ENCODE results near the gene SMTNL1. TPM values are rescaled to one million over a fixed set of nuclear protein-coding genes. Genes with fewer than 3 reads are reported as not detected.

The SMTNL1 gene
- total and polyA plus RNA-seq, 9 of the 15 experiments (the other 6 are each of a cell fraction or from before 2014, with no cell fraction given): not detected

- TF ChIP-seq, protein P1, sequence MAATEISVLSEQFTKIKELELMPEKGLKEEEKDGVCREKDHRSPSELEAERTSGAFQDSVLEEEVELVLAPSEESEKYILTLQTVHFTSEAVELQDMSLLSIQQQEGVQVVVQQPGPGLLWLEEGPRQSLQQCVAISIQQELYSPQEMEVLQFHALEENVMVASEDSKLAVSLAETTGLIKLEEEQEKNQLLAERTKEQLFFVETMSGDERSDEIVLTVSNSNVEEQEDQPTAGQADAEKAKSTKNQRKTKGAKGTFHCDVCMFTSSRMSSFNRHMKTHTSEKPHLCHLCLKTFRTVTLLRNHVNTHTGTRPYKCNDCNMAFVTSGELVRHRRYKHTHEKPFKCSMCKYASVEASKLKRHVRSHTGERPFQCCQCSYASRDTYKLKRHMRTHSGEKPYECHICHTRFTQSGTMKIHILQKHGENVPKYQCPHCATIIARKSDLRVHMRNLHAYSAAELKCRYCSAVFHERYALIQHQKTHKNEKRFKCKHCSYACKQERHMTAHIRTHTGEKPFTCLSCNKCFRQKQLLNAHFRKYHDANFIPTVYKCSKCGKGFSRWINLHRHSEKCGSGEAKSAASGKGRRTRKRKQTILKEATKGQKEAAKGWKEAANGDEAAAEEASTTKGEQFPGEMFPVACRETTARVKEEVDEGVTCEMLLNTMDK (IDR thresholded peaks at IDR 0.05; ENCODE audit: borderline replicate concordance, insufficient read depth, low read depth, low read length, poor library complexity, severe bottlenecking): no peak
- TF ChIP-seq ZC3H8 (IDR thresholded peaks at IDR 0.05): no peak
- TF ChIP-seq, protein P2, sequence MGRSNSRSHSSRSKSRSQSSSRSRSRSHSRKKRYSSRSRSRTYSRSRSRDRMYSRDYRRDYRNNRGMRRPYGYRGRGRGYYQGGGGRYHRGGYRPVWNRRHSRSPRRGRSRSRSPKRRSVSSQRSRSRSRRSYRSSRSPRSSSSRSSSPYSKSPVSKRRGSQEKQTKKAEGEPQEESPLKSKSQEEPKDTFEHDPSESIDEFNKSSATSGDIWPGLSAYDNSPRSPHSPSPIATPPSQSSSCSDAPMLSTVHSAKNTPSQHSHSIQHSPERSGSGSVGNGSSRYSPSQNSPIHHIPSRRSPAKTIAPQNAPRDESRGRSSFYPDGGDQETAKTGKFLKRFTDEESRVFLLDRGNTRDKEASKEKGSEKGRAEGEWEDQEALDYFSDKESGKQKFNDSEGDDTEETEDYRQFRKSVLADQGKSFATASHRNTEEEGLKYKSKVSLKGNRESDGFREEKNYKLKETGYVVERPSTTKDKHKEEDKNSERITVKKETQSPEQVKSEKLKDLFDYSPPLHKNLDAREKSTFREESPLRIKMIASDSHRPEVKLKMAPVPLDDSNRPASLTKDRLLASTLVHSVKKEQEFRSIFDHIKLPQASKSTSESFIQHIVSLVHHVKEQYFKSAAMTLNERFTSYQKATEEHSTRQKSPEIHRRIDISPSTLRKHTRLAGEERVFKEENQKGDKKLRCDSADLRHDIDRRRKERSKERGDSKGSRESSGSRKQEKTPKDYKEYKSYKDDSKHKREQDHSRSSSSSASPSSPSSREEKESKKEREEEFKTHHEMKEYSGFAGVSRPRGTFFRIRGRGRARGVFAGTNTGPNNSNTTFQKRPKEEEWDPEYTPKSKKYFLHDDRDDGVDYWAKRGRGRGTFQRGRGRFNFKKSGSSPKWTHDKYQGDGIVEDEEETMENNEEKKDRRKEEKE (IDR thresholded peaks at IDR 0.05; ENCODE audit: borderline replicate concordance in 1 of 2, control insufficient read depth in 1 of 2, low read depth in 2 of 2, low read length in 1 of 2): no peak
- TF ChIP-seq RBM34 (IDR thresholded peaks at IDR 0.05; ENCODE audit: borderline replicate concordance, insufficient read depth, low read length): no peak
- TF ChIP-seq ZNF253 (CRISPR knock-in tag; conservative IDR thresholded peaks at IDR 0.05): no peak
- TF ChIP-seq RERE (CRISPR knock-in tag; IDR thresholded peaks at IDR 0.05; ENCODE audit: borderline replicate concordance): no peak
- no peak for TF ChIP-seq GTF3C2 (IDR thresholded peaks at IDR 0.05; ENCODE audit: borderline replicate concordance, extremely low read depth, insufficient read length)
- TF ChIP-seq ZNF143 (CRISPR knock-in tag; IDR thresholded peaks at IDR 0.05): no peak
- TF ChIP-seq SAFB (IDR thresholded peaks at IDR 0.05; ENCODE audit: borderline replicate concordance, low read depth, low read length): no peak
- TF ChIP-seq BRD4 (IDR thresholded peaks at IDR 0.05): no peak
- TF ChIP-seq GTF2E2 (tag; IDR thresholded peaks at IDR 0.05): no peak
- no peak for TF ChIP-seq ZNF551 (CRISPR knock-in tag; IDR thresholded peaks at IDR 0.05)
Measured at GRCh38 chr11:57514538-57515331, 22.7 kb upstream of the SMTNL1 start (continued).

Measured in K562 (cell line).